Bone marrow (tissue), 2 donors: ENCODE measurements around the gene YY2.

Source experiments
- DNase-seq, 2 donors: peaks; one replicate each; lab custom pipeline; 2025; lab: John Stamatoyannopoulos, UW

The YY2 gene

GRCh38 chrX:21875013-21875412 is 19.2 kb downstream of the YY2 start:
- DNase-seq = no peak

DNA sequence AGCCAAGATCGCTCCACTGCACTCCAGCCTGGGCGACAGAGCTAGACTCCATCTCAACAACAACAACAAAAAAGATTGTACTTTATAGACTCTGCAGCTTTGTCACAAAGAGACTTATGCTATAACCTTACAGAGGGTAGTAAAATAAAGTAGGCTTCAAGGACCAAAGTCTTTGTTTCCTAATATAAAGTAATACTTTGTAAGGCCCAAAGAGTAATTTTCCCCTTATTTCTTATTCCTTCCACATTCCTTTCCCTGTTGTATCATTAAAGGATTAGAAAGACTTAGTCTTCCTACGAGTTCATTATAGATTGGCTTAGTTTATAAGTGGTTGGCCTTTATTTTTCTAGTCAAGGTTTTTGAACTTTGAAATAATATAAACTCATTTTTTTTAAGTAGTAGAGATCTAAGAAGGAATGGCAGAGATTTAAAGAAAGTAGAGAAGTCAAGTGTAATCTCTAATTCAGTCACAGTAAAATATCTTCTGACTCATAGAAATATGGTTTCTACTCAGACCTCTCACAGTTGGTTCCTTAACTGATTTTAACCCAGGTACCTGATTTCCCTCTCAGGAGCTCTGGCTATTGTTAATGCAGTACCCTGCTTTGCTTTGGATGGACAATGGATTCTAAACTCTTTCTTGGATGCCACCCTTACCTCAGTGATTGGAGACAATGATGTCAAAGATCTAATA is 26.2 kb downstream of the YY2 start:
- DNase-seq = no peak

- no peak for DNase-seq
Observed at GRCh38 chrX:21883258-21883657, 27.5 kb downstream of the YY2 start.

GRCh38 chrX:21885568-21885967 is 29.8 kb downstream of the YY2 start:
- no peak for DNase-seq

- DNase-seq = no peak
Observed at GRCh38 chrX:21905313-21905712, 49.5 kb downstream of the YY2 start.

- DNase-seq = no peak
Observed at GRCh38 chrX:21905953-21906352, 50.2 kb downstream of the YY2 start.

DNA sequence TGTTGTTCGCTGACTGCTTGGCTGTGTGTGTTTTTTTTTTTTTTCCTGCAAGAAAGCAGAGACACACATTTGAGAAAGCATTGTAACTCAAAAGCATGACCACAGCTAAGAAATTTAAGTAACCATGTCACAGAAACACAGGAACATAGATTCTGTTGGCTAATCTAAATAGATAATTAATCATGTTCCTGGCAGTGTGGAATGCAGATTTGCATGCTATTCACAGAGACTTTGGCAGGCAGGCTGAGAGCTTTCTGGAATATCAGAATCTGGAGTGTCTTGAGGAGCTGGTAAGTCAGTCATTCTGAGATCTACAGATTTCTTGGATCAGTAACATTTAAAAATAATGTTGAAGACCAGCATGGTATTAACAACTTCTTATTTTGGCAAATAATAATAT is 51.5 kb downstream of the YY2 start:
- DNase-seq = no peak
